Lower leg skin (tissue), 3 donors: ENCODE measurements around the gene TRAPPC5.

Source experiments
- POLR2A ChIP-seq, 2 donors: fragments of 450-650 bp; IDR thresholded peaks; one replicate each; pipeline ENCODE4 v1.6.1; 2016 to 2017; ENCODE audit warnings: antibody characterized with exemption in 2 of 2, mild to moderate bottlenecking in 1 of 2, moderate library complexity in 1 of 2
- TF ChIP-seq, protein P1 (sequence below), 3 donors: fragments of 450-650 bp; IDR thresholded peaks; one replicate each; pipeline ENCODE4 v1.5.1; 2016; ENCODE audit warnings: antibody characterized with exemption in 3 of 3, mild to moderate bottlenecking in 3 of 3, moderate library complexity in 2 of 3

- TF ChIP-seq, protein P1, sequence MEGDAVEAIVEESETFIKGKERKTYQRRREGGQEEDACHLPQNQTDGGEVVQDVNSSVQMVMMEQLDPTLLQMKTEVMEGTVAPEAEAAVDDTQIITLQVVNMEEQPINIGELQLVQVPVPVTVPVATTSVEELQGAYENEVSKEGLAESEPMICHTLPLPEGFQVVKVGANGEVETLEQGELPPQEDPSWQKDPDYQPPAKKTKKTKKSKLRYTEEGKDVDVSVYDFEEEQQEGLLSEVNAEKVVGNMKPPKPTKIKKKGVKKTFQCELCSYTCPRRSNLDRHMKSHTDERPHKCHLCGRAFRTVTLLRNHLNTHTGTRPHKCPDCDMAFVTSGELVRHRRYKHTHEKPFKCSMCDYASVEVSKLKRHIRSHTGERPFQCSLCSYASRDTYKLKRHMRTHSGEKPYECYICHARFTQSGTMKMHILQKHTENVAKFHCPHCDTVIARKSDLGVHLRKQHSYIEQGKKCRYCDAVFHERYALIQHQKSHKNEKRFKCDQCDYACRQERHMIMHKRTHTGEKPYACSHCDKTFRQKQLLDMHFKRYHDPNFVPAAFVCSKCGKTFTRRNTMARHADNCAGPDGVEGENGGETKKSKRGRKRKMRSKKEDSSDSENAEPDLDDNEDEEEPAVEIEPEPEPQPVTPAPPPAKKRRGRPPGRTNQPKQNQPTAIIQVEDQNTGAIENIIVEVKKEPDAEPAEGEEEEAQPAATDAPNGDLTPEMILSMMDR (IDR thresholded peaks at IDR 0.05) = no peak
- no peak for TF ChIP-seq POLR2A (IDR thresholded peaks at IDR 0.05)
These were observed 23.4 kb upstream of the TRAPPC5 start for GRCh38 chr19:7657131-7657751.
